ENCODE measurements around the gene CCSER1. TPM values are rescaled to one million over a fixed set of nuclear protein-coding genes. Genes with fewer than 3 reads are reported as not detected.

The CCSER1 gene
- total and polyA plus RNA-seq, 2 donors (not counting 1 experiment from before 2014, with no cell fraction given): 10.7 to 39.5 TPM

- H3K27me3 Mint-ChIP-seq: no peaks in the 10 kb centered on the region
- DNase-seq (no peak), ATAC-seq (ENCODE audit: low read depth) (no peak)
- H3K36me3 ChIP-seq (replicated peaks in 1 of 2; ENCODE audit: control extremely low read depth in 1 of 2, control insufficient read depth in 1 of 2, extremely low read depth in 1 of 2, insufficient read depth in 2 of 2, low read length in 1 of 2): no peaks in the 10 kb centered on the region
- intact Hi-C loops (cut with micrococcal nuclease): no loop called here
- no peak overlapping the region for H3K4me3 Mint-ChIP-seq
- H3K4me1 ChIP-seq (ENCODE audit: control insufficient read depth in 2 of 2, insufficient read depth in 2 of 2, low read length in 2 of 2): no peaks in the 10 kb centered on the region
- ChIA-PET POLR2A (no interaction called here), CTCF (no interaction called here)
- no peak overlapping the region for H3K9ac ChIP-seq (ENCODE audit: low read length)
- H3K4me3 ChIP-seq (ENCODE audit: control extremely low read depth in 1 of 5, extremely low read depth in 1 of 5, insufficient read depth in 1 of 5, low read depth in 2 of 5, low read length in 4 of 5): no peak overlapping the region
- no peak overlapping the region for H2AFZ ChIP-seq (ENCODE audit: insufficient read depth, low read depth, low read length, poor library complexity, severe bottlenecking)
- no peak overlapping the region for H3K27ac ChIP-seq (ENCODE audit: low read length in 2 of 2)
- H3K79me2 ChIP-seq (ENCODE audit: control insufficient read depth, insufficient read depth, low read length): no peaks in the 10 kb centered on the region
- H3K4me1 Mint-ChIP-seq: no peaks in the 10 kb centered on the region
- no peak overlapping the region for H3K4me2 ChIP-seq (replicated peaks; ENCODE audit: low read depth, low read length, poor library complexity, severe bottlenecking)
- peaks cover 0 to 4% (median 3%) of the 10 kb centered on the region in 3 donors for H3K9me3 ChIP-seq (ENCODE audit: control extremely low read depth in 1 of 3, control insufficient read depth in 2 of 3, insufficient read depth in 1 of 3, low read length in 2 of 3)
- H3K27me3 ChIP-seq (replicated peaks in 1 of 4; ENCODE audit: control extremely low read depth in 1 of 4, control insufficient read depth in 3 of 4, insufficient read depth in 4 of 4, low read length in 3 of 4): no peaks in the 10 kb centered on the region
- H3K27ac Mint-ChIP-seq: no peak overlapping the region
- no peaks in the 10 kb centered on the region for H4K20me1 ChIP-seq (ENCODE audit: control insufficient read depth, insufficient read depth, low read length, poor library complexity, severe bottlenecking)
- TF ChIP-seq EZH2 (IDR thresholded peaks at IDR 0.05; ENCODE audit: borderline replicate concordance, insufficient read depth, low read depth, low read length, poor library complexity, severe bottlenecking): no peak
- TF ChIP-seq CTCF (IDR thresholded peaks at IDR 0.05): no peak
- peaks cover 15% of the 10 kb centered on the region for H3K9me3 Mint-ChIP-seq (ENCODE audit: insufficient read depth)
These were observed 972.5 kb downstream of the CCSER1 start for GRCh38 chr4:91099666-91100065.

GRCh38 chr4:91108751-91109150 is 981.6 kb downstream of the CCSER1 start:
- no peak overlapping the region for H3K4me3 ChIP-seq (ENCODE audit: control extremely low read depth in 1 of 5, extremely low read depth in 1 of 5, insufficient read depth in 1 of 5, low read depth in 2 of 5, low read length in 4 of 5)
- ChIA-PET POLR2A (no interaction called here), CTCF (interaction anchor here (1.7 kb wide), 1 partner anchor 9 kb away, joined by 3 read pairs; no protein-coding TSS in a partner anchor)
- intact Hi-C loops (cut with micrococcal nuclease): no loop called here
- Mint-ChIP-seq H3K9me3 (ENCODE audit: insufficient read depth) (peaks cover 7% of the 10 kb centered on the region), H3K4me1 (no peaks in the 10 kb centered on the region), H3K4me3 (no peak overlapping the region), H3K27me3 (no peaks in the 10 kb centered on the region), H3K27ac (no peak overlapping the region)
- no peaks in the 10 kb centered on the region for H3K4me1 ChIP-seq (ENCODE audit: control insufficient read depth in 2 of 2, insufficient read depth in 2 of 2, low read length in 2 of 2)
- no peak overlapping the region for H3K4me2 ChIP-seq (replicated peaks; ENCODE audit: low read depth, low read length, poor library complexity, severe bottlenecking)
- no peaks in the 10 kb centered on the region for H4K20me1 ChIP-seq (ENCODE audit: control insufficient read depth, insufficient read depth, low read length, poor library complexity, severe bottlenecking)
- no peaks in the 10 kb centered on the region for H3K27me3 ChIP-seq (replicated peaks in 1 of 4; ENCODE audit: control extremely low read depth in 1 of 4, control insufficient read depth in 3 of 4, insufficient read depth in 4 of 4, low read length in 3 of 4)
- H3K36me3 ChIP-seq (replicated peaks in 1 of 2; ENCODE audit: control extremely low read depth in 1 of 2, control insufficient read depth in 1 of 2, extremely low read depth in 1 of 2, insufficient read depth in 2 of 2, low read length in 1 of 2): no peaks in the 10 kb centered on the region
- no peak for TF ChIP-seq CTCF (IDR thresholded peaks at IDR 0.05)
- no peak for TF ChIP-seq EZH2 (IDR thresholded peaks at IDR 0.05; ENCODE audit: borderline replicate concordance, insufficient read depth, low read depth, low read length, poor library complexity, severe bottlenecking)
- no peak overlapping the region for H2AFZ ChIP-seq (ENCODE audit: insufficient read depth, low read depth, low read length, poor library complexity, severe bottlenecking)
- peaks cover 0 to 4% (median 0%) of the 10 kb centered on the region in 3 donors for H3K9me3 ChIP-seq (ENCODE audit: control extremely low read depth in 1 of 3, control insufficient read depth in 2 of 3, insufficient read depth in 1 of 3, low read length in 2 of 3)
- H3K9ac ChIP-seq (ENCODE audit: low read length): no peak overlapping the region
- no peaks in the 10 kb centered on the region for H3K79me2 ChIP-seq (ENCODE audit: control insufficient read depth, insufficient read depth, low read length)
- ATAC-seq (ENCODE audit: low read depth) (no peak), DNase-seq (no peak)
- WGBS (ENCODE audit: insufficient coverage): 83% methylated on average over 3 of the region's 3 CpGs
- no peak overlapping the region for H3K27ac ChIP-seq (ENCODE audit: low read length in 2 of 2)

Measured in B cell (primary cell).